GM12892 (cell line): ENCODE measurements around the gene CR2.
"Not testable (repeated sequence)": the region's sequence is repeated elsewhere in the genome, so short reads cannot be mapped to it uniquely, and the experiment has no call there.

ENCODE experiments used
- POLR2A ChIP-seq: IDR thresholded peaks from 2 replicates; pipeline ENCODE4 v1.6.1; 2011; ENCODE audit warnings: low read depth, low read length, control low read depth
- POLR2AphosphoS5 ChIP-seq: IDR thresholded peaks from 2 replicates; pipeline ENCODE4 v1.6.1; 2011; ENCODE audit warnings: low read depth, low read length, control low read depth
- TAF1 ChIP-seq: IDR thresholded peaks from 2 replicates; pipeline ENCODE4 v1.6.1; 2011; ENCODE audit warnings: low read depth, mild to moderate bottlenecking, control low read depth, low read length, borderline replicate concordance

DNA sequence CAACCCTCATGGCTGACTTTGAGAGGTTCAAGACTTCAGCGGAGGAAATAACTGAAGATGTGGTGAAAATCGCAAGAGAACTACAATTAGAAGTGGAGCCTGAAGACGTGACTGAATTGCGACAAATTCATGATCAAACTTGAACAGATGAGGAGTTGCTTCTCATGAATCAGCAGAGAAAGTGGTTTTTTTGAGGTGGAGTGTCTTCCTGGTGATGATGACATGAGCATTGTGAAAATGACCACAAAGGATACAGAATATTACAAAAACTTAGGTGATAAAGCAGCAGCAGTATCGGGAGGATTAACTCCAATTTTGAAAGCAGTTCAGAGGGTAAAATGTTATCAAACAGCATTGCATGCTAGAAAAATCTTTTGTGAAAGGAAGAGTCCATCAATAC, 82.1 kb downstream of the CR2 start:
- not testable (repeated sequence) for TF ChIP-seq POLR2A, POLR2AphosphoS5, TAF1
